Measurements from ENCODE around the gene TMEM132C.

- no peak for TF ChIP-seq ZNF362 (CRISPR knock-in tag; IDR thresholded peaks at IDR 0.05; ENCODE audit: borderline replicate concordance)
- TF ChIP-seq NR2F6 (IDR thresholded peaks at IDR 0.05): no peak
- no peak for TF ChIP-seq NR2F6 (CRISPR knock-in tag; IDR thresholded peaks at IDR 0.05)
- no peak for TF ChIP-seq NFE2L1 (CRISPR knock-in tag; IDR thresholded peaks at IDR 0.05; ENCODE audit: borderline replicate concordance)
- no peak for TF ChIP-seq NR2F2 (IDR thresholded peaks at IDR 0.05; ENCODE audit: borderline replicate concordance, low read depth)
- TF ChIP-seq THAP9 (CRISPR knock-in tag; IDR thresholded peaks at IDR 0.05; ENCODE audit: borderline replicate concordance): no peak
- TF ChIP-seq POLR2A (IDR thresholded peaks at IDR 0.05; ENCODE audit: insufficient read depth in 1 of 2, low read depth in 2 of 2, low read length in 2 of 2): no peak
- TF ChIP-seq TBP (CRISPR knock-in tag; IDR thresholded peaks at IDR 0.05): no peak
These were observed 426.1 kb downstream of the TMEM132C start for GRCh38 chr12:128693115-128693514.
